GM18502 (cell line): Measurements from ENCODE around the gene NSFL1C.
"Not testable (repeated sequence)": the region's sequence is repeated elsewhere in the genome, so short reads cannot be mapped to it uniquely, and the experiment has no call there.

Experiments
- ATAC-seq: cut with Tn5 transposase; IDR thresholded peaks from one replicate; pipeline ENCODE4 v1.9.1; 2021; ENCODE audit warnings: mild to moderate bottlenecking; ENCODE audit not compliant: unreplicated experiment, poor library complexity

Gene NSFL1C

GRCh38 chr20:1466211-1467081, at the start of gene NSFL1C:
TSS of gene NSFL1C (minus strand) at chr20:1466849. CDS start at chr20:1466824, 25 bp downstream.
- ATAC-seq = peak; percentile 88

GRCh38 chr20:1513801-1514200, 47.2 kb upstream of the NSFL1C start:
- no peak for ATAC-seq

DNA sequence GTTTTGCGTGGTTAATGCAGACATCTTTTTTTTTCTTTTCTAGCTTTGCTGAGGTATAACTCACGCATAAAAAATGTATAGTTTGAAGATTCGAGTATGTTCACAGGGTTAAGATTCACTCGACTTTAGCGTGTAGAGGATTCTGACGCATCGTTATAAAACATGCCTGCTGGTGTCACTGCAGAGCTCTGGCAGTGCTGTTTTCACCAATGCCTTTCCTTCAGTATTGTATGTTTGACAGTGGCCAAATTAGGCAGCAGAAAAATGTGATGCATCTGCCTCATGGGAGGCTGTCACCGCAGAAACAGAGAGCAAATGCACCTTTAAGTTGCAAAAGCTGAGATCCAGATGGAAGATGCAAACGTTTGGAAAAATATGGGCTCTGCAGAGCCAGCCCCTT, 42.6 kb upstream of the NSFL1C start:
- no peak for ATAC-seq

- ATAC-seq = no peak
Observed at GRCh38 chr20:1508574-1508973, 41.9 kb upstream of the NSFL1C start.

- no peak for ATAC-seq
Observed at GRCh38 chr20:1507276-1507675, 40.6 kb upstream of the NSFL1C start.

DNA sequence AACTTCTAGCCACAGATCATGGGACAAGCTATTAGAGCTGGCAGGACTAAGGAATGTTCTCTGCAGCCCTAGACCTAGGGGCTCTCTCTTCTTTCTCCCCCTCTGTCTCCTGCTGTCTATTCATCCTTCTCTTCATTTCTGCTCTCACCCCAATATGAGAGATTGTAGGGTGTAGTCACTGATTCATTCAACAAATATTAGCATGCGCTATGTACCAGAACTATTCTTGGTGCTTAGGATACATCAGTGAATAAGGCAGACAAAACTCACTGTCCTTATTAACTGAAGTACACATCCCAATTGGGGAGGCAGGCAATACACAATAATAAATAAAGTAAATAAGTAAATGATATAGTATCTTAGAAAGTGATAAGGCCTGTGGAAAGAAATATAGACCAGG, 39.2 kb upstream of the NSFL1C start:
- no peak for ATAC-seq

GRCh38 chr20:1505361-1505760, 38.7 kb upstream of the NSFL1C start:
- ATAC-seq = no peak

DNA sequence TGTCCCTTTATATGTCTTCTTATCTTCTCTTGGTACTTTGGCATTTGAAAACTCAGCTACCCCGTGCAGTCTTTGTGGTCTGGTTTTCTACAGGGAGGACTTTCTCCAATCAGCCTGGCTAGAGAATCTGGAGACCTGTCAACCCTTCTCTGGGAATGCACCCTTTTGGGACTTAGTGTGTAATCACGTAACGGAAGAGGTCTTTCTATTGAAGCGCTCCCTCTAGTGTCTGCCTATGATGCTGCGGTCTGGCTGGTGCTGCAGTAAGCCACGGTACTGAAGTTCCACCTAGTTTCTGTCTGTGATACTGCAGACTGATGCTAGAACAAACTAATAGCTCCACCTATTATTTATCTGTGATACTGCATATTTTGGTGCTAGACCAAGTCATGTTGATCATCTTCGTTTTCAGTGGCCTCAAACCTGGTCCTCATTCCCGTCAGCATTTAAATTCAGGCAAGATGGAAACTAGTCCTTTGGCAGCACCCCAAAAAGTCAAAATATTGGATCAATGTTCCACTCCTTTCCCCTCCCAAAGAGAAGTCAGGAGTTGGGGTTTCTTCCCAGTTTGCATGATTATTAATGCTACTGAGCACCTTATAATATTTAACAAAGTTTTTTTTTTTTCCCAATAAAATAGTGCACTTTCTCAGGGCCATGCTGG, 37.0 kb upstream of the NSFL1C start:
- peak; percentile 93 for ATAC-seq

DNA sequence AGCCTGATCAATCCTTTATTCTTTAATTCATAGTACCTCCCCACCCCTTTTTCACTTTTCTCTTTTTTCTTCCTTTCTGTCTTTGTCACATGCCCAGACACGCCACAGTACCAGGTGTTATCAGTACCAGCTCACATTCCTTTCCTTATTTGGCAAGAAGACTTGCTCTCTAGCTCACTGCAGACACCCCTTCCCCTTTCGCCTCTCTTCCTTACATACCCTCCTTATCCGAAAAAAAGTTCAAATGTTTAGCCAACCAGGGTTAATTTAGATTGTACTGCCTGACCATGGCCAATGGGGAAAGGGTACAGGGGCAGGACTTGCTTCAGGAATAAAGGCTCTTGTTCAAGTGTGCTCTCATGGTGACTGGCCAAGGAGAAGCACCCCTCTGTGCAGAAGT, 33.8 kb upstream of the NSFL1C start:
- no peak for ATAC-seq

- ATAC-seq = no peak
Observed at GRCh38 chr20:1499528-1500420, 33.1 kb upstream of the NSFL1C start.

GRCh38 chr20:1497371-1497770, 30.7 kb upstream of the NSFL1C start:
- ATAC-seq = not testable (repeated sequence)

DNA sequence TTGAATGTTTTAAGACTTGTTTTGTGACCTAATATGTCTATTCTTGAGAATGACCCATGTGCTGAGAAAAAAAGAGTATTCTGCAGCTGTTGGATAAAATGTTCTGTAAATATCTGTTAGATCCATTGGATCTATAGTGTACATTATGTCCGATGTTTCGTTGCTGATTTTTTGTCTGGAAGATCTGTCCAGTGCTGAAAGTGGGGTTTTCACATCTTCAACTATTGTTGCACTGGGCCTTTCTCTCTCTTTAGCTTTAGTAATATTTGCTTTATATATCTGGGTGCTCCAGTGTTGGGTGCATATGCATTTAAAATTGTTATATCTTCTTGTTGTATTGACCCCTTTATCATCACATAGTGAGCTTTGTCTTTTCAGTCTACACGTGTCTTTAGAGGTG, 30.3 kb upstream of the NSFL1C start:
- no peak for ATAC-seq

DNA sequence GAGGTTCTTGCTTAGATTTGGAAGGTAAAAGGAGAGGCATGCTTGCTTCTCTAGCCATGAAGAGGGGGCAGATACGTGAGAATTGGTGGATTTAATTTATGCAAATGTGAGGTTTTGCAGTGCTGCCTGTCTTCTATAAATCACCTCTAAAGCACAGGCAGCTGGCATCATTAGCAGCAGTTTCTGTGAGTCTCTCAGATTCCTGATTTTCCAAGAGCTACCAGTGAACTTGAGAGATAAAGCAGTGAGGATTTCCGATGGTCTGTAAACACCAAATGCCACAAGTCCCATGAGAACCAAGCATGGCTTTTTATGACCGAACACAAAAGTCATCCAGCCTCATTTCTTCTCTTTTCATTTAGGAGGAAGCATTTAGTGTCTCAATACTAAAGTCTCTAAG, 27.8 kb upstream of the NSFL1C start:
- ATAC-seq = no peak

DNA sequence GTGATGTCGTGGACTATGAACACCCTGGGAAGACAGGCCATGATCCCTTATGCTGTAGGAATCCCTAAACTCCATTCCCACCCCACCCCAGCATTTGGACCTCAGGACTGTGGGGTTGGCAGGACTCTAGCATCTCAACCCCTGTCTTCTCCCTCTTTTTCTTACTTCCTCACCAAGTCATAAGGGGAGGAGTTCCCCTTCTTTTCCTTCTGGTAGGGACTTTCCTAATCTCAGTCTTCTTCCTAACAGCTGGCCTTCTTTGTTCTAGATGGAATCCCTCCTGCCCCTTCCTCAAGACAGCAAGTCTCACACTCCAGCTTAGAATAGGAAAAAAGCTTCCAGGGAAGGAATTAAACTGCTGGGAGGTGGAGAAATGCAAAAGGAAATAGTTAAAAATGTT, 26.9 kb upstream of the NSFL1C start:
- no peak for ATAC-seq

DNA sequence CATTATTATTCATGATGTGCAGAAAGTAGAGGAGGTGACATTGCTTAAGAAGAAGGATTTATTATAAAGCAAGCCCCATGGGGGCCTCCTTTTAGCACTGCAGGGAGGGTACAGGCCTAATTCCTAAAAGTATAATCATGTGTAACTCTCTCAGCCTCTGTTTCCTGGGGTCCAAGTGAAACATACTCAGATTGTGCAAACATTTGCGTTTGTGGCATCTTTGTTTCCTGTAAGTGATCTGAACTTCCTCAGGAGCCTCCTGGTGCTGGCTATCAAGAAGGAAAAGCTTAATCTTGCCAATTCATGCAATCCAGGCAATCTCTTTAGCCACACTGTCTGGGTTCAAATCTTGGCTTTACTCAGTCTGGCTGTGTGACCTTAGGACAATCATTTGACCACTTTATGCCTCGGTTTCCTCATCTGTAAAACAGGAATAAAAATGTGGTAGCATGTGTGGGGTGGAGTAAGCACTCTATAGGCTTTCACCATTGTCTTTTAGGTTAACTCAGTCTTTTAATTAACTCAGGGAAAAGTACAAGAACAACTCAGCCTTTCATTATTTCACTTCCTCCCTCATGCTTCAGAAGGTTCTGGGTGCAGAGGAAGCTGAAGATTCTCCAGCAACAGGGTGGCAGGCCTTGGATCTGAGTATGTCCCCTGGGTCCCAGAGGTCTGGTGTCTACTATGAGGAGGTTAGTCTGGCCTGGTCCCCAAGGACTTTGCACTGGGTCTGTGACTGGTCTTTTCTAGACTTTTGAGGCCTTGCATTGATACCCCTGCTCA, 25.4 kb upstream of the NSFL1C start:
- ATAC-seq = no peak

GRCh38 chr20:1491281-1491840, 24.7 kb upstream of the NSFL1C start, which contains the start of gene SIRPB2:
TSS of gene SIRPB2 (minus strand) at chr20:1491420. CDS start at chr20:1491359, 61 bp downstream.
- no peak for ATAC-seq

GRCh38 chr20:1490643-1491195, 24.1 kb upstream of the NSFL1C start:
- ATAC-seq = no peak

- ATAC-seq = no peak
Observed at GRCh38 chr20:1489764-1490436, 23.3 kb upstream of the NSFL1C start.

DNA sequence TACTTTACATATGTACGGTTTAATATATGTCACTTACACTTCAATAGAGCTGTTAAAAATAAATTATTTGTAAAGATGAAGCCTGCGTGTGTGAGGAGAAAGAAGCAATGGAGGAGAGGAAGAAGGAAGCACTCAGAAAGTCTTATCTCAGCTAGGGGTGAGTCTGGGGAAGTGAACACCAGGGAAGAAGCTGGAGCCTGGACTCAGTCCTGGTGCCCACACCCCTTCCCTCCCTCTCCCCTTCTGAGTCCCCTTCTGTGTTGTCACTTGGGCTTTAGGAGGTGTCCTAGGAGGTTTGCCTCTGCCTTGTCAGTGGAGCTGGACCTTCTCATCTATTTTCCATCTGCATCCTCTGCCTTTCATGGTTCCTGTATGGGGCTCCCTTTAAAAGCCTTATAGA, 22.7 kb upstream of the NSFL1C start:
- ATAC-seq = no peak
